HG03045 (cell line): ENCODE measurements around the gene NPC1.

ENCODE experiments used
- ATAC-seq: cut with Tn5 transposase; IDR thresholded peaks from one replicate; pipeline ENCODE4 v1.9.1; 2021; ENCODE audit warnings: mild to moderate bottlenecking, moderate library complexity; ENCODE audit not compliant: unreplicated experiment

NPC1 gene

DNA sequence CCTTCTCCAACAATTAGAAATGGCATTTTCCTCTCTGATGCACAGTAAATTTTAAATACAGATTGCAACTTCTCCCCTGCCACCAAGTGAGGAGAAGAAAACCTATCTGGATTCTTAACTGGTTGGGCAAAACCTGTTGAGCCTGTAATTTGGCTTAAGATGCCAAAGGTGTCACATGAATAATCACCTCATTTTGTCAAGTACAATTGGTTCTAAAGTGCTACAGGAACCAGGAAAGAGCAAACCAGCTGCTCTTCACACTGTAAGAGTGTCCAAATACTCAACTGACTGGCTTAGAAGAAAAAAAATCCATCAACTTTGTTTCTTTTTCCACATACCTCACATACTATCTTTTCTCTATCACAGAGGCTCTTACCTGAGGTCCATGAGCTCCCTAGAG, 35.4 kb downstream of the NPC1 start:
- no peak for ATAC-seq

DNA sequence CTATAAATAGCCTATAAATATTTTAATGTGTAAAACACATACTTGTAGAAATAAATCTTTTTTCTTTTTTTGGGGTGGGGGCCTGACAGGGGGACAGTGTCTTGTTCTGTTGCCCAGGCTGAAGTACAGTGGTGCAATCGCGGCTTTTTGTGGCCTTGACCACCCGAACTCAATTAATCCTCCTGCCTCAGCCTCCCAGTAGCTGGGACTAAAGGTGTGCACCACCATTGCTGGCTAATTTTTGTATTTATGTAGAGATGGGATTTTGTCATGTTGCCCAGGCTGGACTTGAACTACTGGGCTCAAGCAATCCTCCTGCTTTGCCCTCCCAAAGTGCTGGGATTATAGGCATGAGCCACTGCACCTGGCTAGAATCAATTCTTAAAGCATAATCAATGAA, 37.6 kb downstream of the NPC1 start:
- no peak for ATAC-seq

DNA sequence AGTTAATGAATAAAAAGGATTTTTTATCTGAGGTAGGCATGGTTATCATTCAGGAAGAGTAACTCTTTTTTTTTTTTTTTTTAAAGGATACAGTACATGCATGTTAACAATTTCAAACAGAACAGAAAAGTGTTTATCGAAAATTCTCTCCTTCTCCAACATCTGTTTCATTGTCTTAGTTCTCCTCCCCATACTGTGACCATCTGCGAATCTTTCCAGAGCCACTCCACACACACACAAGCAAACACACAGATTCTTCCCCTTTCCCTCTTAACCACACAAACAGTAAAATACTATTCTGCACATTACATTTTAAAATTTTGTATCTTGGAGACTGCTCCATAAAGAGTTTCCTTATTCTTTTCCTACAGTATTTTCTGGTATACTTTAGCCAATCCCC, 38.0 kb downstream of the NPC1 start:
- no peak for ATAC-seq

DNA sequence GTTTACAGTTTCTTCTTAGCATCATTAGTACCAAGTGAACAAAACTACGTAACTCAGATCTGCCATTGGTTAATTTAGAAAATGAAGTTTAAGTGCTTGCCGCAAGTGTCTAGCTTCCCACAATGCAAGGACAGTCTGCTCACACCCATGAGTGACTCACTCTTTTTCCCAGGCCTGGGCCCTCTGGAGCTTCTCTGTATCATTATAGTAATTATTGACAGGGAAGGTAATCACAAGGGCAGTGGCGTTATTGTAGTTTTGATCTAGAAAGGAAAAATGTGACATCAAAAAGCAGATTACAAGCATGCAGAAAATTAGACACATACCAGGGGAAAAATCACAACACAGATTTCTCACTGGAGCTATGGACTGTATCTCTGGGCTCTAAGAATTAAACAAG, 38.5 kb downstream of the NPC1 start:
- ATAC-seq: no peak

DNA sequence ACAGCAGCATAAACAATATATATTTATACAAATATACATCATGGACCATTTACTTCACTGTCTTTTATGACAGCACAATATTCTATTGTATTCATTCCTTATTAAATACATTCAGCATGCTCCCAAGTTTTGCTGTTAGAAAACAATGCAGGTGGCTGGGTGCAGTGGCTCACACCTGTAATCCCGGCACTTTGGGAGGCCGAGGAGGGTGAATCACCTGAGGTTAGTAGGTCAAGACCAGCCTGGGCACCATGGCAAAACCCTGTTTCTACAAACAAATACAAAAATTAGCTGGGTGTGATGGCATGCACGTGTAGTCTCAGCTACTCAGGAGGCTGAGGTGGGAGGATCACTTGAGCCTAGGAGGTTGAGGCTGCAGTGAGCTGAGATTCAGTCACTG, 39.0 kb downstream of the NPC1 start:
- no peak for ATAC-seq

DNA sequence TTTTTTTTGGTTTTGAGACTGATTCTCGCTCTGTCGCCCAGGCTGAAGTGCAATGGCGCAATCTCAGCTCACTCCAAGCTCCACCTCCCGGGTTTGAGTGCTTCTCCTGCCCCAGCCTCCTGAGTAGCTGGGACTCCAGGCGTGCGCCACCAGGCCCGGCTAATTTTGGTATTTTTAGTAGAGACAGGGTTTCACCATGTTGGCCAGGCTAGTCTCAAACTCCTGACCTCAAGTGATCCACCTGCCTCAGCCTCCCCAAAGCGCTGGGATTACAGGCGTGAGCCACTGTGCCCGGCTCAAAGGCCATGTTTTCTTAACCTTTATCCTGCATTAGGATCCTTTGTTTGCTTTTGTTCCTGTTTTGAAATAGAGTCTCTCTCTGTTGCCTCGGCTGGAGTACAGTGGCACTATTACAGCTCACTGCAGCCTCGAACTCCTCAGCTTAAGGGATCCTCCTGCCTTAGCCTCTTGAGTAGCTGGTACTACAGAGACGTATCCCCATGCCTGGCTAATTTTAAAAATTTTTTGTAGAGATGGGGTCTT, 41.0 kb downstream of the NPC1 start:
- no peak for ATAC-seq

DNA sequence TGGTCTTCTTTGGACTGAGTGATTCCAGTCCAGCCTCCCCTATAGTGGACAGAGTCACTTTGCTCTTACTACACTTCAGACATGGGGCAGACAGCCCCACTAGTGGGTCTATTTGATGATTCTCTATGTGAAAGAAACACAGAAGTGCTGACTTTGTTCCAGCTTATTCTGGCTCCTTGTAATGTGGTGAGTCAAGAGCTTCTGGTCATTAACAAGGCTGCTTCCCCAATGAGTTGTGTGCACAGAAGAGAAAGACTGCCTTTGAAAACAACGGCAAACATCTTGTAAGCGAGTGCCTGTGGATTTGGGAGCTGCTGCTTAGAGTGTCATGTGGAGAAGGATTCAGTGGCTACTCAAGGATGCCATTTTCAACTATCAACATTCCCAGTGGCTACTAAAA, 43.8 kb downstream of the NPC1 start:
- no peak for ATAC-seq

DNA sequence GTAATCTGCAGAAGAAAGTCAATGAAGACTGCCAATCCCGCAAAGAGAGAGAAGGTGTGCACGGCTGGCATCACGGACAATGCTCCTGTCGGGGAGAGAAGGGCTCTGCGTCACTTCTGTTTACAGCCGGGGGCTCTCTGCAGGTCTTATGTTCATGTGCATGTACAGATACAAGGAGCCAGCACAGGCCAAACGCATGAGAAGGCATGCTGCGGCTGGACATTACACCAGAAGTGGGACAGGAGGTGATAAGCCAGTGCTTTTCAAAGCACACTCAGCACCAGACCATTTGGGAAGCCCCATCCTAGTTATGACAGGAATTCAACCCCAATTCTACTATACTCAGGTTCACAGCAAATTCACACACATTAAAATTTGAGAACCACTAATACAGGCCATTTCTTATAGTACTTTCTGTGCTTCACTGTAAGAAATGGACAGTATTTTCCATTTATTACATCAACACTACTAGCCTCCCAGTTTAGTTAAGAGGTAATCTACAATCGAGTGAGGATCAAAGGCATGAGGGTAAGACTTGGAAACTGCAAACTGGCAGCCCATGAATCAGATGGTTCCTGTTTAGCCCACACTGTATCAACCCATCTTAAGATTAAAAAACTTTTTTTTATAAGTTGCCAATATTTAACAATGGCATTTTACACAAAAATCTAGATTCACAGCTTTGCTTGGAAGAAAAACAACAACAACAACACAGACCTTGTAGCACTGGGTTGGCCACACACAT, 44.8 kb downstream of the NPC1 start:
- no peak for ATAC-seq

DNA sequence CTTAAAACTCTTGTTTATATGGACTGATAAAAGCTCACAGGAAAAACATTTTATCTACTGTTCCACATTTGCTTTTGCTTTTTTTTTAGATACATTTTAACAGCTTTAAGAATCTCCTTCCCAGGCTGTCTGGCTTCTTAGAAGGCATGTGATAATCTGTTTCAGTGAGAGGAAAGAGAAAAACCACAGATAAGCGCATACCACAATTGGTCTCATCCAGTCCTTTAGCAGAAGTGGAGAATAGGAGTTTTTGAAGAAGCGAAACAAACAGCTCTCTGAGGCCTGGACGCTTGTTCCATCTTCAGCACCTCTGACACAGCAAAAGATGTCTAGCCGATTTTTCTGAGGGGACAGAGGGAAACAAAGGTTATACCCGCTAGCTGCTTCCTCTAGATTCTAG, 45.4 kb downstream of the NPC1 start:
- no peak for ATAC-seq

DNA sequence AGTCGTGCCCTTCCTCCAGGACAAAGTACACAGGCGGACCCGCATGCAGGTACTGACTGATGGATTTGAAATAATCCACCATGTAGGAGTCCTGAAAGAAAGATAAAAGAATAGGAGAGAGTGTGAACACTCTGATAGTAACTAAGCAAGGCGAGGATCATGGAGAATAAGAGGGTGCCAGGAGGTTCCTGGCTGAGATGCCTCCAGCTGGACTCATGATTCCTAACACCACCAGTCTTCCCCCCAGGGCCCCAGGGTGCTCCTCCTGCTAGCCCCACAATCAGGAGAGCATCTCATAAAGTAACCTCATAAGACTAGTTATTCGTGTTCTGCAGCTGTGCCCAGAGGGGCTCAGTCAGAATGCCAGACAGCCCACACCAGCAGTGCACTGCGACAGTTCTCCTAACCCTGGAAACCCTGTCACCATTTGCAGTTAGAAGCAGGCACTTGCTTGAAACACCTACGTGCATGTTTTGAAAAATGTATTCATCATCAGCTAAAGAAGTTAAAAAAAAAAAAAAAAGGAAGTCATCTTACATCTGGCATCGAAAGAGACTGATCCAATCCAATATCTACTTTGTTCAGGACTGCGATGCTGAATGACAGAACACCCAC, 46.3 kb downstream of the NPC1 start:
- no peak for ATAC-seq

DNA sequence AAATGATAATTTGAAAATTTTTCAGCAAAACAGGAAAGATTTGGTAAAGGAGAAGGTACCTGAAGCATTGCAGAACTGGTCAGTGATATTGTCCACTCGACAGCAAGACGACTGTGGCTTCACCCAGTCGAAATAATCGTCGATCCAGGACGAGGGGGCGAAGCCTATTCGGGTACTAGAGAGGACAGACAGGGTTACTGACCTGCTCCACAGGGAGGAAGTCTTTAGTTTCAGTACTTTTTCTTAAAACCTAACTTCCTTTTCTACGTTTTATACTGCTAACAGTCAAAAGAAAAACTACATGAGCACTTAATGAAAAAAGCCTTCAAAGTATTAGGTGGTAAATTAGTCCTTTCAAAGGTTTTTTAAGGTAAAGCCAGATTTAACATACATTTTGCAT, 47.0 kb downstream of the NPC1 start:
- no peak for ATAC-seq

DNA sequence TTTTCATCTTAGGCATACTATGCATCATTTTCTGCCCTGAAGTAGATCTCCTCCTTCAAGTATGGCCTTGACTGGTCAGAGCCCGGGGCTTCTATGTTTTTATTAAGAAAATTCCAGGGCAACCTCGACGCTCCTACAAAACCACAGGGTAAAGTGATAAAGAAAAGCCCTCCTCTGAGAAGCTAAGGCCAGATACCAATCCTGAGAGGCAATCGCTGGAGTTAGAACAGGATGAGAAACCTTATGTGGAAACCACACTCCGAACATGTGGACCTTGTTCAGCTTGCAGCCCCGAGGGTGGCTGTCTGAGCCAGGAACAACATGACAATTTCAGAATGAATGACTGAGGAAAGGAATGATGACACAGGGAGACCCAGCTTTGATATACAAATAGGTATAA, 47.4 kb downstream of the NPC1 start:
- ATAC-seq: no peak

DNA sequence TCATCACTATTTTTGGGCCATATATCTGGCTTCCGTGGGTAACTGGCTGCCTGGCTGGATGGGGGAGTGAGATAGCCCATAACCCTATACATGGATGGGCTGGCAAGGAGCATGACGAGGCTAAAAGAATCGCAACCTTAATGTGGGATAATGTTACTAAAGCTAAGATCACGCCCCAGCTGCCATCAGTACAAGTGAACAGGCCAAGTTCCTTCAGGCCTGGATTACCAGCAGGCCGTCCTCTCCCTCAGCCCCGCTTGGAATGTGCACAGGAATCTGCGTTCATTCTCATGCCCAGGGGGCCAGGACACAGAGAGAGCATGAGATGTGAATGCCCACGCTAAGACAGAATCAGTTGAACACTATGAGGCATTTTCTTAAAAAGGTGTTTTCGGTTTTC, 48.3 kb downstream of the NPC1 start:
- ATAC-seq: no peak

DNA sequence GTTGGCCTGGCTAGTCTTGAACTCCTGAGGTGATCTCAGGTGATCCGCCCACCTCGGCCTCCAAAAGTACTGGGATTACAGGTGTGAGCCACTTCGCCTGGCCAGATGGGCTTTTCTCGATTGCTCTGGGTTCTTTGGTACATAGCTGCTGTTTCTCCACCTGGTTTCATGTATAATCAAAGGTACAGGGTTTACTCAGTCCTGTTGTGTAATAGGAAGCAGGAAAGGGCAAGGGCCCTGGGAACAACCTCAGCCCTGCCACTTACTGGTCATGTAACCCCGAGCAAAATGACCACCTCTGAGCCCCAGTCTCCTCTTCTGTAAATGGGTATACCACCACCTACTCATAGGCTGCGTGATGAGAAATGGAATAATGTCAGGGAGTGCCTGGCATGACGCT, 49.0 kb downstream of the NPC1 start:
- no peak for ATAC-seq

DNA sequence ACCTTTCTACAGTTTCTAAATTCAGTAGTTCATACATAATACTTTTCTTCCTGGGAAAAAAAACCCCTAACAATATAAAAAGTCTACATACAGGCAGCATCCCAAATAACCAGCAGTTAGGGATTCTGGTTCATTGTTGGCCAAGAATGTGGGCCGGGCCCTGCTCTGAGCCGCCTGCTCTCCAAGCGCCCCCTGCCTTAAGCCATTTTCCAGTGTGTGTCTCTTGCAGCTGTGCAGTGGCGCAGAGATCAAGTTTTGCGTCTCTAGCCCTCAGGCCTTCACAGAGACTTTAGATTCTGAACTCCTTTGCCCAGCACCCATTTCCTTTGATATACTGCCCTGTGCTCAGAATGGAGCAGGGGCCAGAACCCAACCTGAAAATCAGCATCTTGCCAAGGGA, 50.1 kb downstream of the NPC1 start:
- no peak for ATAC-seq

DNA sequence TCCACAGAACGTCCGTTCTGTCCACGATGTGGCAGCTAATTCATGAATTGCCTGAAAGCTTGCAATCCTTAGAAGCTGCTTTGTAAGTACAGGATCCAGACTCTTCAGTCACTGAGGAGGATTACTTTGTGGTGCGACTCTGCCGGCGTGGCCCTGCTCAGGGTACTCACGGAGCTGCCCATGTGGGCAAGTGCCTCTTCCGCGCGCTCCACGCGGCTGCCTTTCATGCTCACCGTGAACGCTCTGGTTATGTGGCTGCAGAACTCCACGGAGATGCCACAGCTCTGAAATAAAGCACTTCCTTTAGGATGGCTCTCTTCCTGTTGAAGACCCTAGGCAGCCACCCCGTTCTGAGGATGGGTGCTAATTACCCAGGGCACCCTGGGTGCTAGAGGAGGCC, 52.0 kb downstream of the NPC1 start:
- no peak for ATAC-seq

DNA sequence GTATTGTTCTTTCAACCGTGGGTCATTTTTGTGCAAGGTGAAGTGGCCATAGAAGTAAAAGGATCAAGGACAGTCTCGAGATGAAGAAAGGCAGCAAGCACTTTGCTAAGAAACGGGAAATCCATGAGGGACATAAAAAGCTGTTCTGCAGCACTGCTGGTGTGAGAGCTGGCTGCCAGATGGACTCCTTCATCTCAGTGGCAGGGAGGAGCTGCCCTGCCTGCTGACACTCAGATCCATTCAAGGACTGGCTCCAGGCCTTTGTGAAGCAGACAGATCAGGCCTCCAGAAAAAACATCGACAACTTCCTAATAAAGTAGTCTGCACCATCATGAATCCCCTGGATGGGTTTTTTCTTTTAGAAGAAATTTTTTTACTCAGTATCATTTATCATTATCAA, 53.5 kb downstream of the NPC1 start:
- ATAC-seq: no peak

DNA sequence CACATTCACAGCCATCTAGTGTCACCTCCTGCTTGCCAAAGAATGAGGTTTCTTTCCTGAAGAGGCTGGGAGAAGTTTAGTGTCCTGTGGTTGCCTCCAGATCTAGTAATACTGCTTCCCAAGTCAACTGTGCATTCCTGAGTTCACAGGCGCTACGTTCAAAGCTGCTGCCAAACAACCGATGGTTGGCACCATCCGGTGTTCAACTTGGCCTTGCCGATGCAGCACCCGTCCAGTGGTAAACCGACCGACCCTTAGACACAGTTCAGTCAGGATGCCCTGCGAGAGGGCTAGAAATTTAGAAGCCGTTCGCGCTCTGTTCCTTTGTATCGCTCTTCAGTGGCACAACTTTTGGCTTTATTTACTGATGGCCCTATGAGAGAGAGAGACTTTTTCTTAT, 54.4 kb downstream of the NPC1 start:
- ATAC-seq: no peak

DNA sequence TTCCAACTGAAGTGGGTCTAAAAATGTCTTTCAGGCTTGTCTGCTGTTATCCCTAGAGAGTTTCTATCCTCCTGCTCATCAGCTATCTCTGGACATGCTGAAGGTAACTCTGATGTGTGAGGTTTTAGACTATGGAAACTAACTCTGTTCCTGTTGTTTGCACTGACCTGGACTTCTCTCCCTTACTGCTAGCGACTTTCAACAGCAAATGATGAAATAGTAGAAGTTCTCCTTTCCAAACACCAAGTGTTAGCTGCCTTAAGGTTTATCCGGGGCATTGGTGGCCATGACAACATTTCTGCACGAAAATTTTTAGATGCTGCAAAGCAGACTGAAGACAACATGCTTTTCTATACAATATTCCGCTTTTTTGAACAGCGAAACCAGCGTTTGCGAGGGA, 56.1 kb downstream of the NPC1 start:
- no peak for ATAC-seq

DNA sequence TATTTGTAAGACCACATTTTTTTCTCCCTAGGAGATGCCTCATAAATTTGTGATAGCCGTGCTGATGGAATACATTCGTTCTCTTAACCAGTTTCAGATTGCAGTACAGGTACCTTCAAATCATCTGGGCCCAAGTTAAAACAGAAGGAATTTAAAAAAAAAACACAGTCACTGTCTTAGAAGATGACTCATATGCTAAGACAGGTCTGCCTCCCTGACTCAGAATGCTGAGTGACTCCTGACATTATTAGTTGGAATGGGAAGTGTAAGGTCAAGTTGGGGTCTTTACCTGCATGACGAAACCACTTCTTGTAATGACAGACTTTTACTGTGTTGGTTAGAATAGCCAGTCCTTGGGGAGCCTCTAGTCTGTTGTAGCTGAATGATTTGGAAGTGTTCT, 56.7 kb downstream of the NPC1 start:
- ATAC-seq: no peak

DNA sequence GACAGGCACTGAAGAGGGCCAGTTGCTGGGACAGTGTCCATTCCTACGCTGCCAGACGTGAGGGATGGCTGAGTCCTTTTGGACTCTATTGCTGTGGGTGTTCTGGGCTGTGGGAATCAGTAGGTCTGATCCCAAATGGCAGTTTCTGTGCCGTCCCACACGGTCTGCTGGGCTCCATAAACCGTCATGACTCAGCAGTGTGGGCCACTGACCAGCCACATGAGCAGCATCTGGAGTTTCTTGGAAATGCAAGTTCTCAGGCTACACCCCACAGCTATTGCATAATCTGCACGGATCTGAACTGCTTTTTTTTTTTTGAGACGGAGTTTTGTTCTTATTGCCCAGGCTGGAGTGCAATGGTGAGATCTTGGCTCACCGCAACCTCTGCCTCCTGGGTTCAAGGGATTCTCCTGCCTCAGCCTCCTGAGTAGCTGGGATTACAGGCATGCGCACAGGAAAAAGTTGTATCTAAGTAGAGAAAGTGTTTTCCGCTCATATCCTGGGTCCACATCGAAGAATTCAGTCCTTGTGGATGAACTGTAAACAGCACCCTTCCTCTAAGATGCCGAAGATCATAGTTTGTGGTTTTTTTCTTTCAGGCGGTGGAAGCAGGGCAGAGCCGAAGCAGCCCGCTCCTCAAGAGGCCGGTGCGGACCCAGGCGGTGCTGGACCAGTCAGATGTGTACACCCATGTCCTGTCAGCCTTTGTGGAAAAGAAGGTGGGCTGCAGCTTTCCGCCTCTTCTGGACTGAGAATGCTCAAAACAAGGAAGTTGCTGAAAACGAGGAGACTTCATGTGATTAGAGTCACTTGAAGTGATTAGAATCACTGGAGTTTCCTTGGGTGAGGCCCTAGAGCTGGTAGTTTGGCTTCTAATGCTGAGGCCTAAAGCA, 57.5 kb downstream of the NPC1 start:
- no peak for ATAC-seq
